ENCODE results near the gene ITGB5.
"Not testable (repeated sequence)": the region's sequence is repeated elsewhere in the genome, so short reads cannot be mapped to it uniquely, and the experiment has no call there.

ITGB5 gene

GRCh38 chr3:124766113-124767095 is 120.8 kb downstream of the ITGB5 start:
- DNase-seq, result no peak

DNA sequence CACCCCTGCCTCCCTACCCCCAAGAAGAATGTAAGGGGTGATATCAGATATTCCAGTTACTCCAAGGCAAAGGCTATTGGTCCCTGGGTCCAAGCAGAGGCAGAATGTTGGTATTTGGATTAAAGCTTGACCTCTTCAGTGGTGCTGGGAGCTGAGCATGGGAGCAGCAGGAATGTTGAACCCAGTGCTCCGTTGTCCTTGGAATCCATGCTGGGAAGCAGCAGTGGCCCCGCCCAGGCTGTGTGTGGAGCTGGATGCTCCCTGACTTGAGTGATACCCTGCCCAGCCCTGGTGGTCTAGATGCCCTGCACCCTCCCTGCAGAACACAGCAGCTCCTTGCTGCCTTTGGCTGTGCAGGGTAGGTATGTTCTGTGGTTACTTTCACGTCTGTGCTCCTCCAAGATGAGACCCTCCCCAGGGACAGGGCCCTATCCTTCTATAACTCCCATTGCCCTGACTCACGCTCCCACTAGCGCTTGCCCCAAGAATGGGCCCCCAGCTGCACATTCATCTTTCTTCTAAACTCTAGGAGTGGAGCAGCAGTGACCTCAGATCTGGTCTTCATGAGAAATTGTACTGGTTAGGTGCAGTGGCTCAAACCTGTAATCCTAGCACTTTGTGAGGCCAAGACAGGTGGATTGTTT is 121.8 kb downstream of the ITGB5 start:
- no peak for DNase-seq

DNA sequence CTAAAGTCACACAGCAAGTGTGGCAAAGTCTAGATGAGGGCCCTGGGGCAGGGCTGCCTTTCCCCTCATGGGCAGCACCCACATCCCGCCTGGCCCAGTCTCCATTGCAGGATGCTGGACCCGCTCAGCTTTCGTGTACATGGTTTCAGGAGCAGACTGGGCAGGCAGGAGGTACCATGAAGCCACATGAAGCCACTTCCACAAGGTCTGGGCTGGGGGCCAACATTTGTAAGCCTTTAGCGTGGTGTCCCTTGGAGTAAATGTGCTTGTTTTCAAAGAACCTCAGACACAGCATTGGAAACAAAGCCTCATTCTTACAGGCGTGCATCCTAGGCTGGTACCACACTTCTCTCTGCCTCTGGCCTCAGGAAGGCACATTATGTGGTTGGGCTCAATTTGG is 122.4 kb downstream of the ITGB5 start:
- no peak for DNase-seq

DNA sequence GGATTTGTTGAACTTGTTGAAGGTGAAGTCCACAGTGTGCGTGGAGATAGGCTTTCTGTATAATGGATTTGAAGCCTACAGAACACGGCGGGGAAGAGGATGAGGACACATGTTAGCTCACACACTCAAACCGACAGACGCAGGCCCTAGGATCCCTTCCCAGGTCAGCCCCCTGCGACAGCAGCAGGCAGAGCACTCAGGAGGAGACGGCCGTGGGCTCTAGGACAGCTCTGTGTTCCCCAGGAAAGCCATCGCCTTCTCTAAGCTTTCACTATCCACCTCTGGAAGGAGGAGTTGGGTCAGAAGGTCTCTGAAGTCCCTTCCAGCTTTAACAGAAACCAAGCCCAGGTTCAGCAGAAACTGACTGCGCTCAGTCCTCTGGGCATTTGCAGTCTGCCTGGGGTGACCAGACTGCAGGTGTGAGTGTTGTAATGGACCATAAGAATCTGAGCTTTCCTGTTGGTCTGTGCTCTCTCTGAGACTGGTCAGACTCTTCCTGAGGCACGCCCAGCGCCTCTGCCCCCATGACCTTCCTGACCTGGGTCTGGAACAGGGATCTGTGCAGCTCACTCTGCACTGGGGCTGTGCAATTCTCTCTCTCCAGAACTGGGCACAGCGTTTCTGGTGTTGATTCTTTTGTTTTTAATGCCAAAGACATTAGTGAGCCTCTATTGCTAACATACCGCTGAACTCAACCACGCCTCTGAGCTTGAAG is 123.4 kb downstream of the ITGB5 start:
- no peak for DNase-seq

- no peak for DNase-seq
Observed at GRCh38 chr3:124763206-124763605, 124.0 kb downstream of the ITGB5 start.

DNA sequence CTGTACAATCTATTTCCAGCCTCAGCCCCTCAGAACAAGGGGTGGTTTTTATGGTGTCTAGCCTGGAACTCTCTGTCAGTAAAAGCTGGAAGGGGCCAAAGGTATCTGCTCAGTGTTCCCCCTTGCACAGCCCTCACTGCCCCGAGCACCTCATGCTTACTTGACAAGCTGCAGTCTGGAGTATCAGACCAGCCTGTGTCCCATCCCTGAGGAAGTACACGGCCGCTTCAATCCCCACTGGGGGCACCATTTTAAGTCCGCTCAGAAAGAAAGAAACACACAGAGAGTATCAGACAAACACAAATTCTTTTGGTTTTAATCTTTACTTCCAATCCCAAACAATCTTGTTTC is 124.5 kb downstream of the ITGB5 start:
- DNase-seq, result no peak

GRCh38 chr3:124761935-124762660 is 125.1 kb downstream of the ITGB5 start:
- no peak for DNase-seq

GRCh38 chr3:124761250-124761796 is 125.8 kb downstream of the ITGB5 start:
- DNase-seq, result peak; percentile 75

- DNase-seq, result peak; percentile 68
Observed at GRCh38 chr3:124760601-124761000, 126.6 kb downstream of the ITGB5 start.

- DNase-seq, result no peak
Observed at GRCh38 chr3:124759666-124760401, 127.3 kb downstream of the ITGB5 start.

GRCh38 chr3:124758851-124759635 is 128.1 kb downstream of the ITGB5 start:
- no peak for DNase-seq

- not testable (repeated sequence) for DNase-seq
Observed at GRCh38 chr3:124757926-124758325, 129.2 kb downstream of the ITGB5 start.

GRCh38 chr3:124752051-124752450 is 135.1 kb downstream of the ITGB5 start:
- no peak for DNase-seq

DNA sequence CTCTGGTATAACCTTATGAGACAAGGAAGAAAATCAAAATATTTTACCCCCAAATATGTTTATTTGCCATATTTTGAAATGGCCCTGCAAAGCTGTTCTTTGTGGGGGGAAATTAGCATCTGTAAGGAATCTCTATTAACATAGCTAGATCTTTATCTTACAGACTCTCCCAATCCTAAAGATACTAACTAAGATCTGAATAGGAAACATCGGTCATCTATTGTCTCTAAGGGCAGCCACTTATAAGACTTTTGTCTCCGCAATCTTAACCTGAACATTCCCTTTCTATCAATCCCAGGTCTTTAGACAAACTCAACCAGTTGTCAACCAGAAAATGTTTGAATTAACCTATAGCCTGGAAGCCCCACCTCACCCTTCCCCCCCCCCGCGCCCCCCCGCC is 135.7 kb downstream of the ITGB5 start:
- DNase-seq, result no peak

DNA sequence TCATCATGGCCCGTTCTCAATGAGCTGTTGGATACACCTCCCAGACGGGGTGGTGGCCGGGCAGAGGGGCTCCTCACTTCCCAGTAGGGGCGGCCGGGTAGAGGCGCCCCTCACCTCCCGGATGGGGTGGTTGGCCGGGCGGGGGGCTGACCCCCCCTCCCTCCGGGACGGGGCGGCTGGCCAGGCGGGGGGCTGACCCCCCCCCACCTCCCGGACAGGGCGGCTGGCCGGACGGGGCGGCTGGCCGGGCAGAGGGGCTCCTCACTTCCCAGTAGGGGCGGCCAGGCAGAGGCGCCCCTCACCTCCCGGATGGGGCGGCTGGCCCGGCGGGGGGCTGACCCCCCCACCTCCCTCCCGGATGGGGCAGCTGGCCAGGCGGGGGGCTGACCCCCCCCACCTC is 137.3 kb downstream of the ITGB5 start:
- not testable (repeated sequence) for DNase-seq

DNA sequence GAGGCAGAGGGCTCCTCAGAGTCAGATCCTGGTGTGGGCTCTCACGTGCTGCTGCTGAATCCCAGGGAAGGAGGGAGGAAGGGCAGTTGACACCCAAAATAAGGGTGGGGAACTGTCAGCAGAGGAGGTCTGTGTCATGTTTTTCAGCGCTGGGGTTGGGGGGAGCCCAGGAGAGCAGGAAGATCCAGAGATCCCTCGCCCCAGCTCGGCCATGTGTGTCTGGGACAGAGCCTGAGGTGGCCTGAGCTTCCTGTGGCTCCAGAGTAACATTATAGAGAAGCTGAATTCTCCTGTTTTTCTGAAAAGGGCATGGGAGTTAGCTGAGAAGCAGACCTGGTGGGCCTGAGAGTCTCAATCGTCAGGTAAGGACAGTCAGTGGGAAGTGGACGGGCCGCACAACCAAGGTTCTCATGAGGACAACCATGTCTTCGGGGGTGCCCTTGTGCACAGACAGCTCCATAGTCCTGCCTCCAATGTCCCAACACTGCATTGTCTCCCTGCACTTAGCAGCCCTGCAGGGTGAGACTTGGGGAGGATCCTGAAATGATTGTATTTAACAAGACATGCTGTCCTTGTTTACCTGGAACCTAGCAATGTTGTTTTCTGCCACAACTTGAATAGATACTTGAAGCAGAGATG is 138.5 kb downstream of the ITGB5 start:
- DNase-seq, result no peak

- no peak for DNase-seq
Observed at GRCh38 chr3:124747111-124747981, 139.8 kb downstream of the ITGB5 start.

DNA sequence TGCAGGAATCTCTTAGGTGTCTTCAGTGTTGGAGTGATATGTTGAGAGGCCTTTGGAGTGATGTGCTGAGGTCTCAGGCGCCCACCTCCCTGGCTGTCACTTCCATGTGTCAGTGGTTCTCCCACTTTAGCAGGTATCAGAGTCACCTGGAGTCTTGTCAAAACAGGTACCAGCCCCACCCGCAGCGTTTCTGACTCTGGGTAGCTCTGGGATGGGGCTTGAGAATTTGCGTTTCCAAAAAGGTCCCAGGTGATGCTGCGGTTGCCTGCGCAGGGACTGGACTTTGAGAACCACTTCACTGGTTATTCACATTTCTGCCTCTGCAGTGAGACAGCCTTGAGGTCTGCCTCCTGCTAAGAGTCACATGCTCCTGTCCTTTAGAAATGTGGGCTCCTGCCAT is 141.4 kb downstream of the ITGB5 start:
- DNase-seq, result no peak

DNA sequence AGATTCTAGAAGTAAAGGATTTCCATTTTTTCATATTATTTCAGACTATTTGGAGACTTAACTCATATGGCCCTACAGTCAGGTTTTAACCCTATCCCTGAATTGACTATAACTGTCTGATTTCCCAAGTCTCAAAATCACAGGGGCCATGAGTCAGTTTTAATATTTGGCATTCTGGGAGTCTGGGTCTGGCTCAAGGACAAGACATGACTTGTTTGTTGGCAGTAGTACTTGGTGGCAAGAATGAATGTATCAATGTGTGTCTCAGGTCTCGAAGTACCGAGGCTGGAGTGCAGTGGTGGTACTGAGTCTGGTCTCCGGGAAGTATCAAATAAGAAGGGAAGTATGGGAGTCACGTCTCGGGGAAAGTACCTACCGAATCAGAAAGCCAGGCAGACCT is 146.1 kb downstream of the ITGB5 start:
- peak; percentile 6 for DNase-seq

Data from fibroblast of skin of right quadriceps (primary cell).